Panc1 (cell line): Measurements from ENCODE around the gene ZNF512. TPM values are rescaled to one million over a fixed set of nuclear protein-coding genes. Genes with fewer than 3 reads are reported as not detected.

Experiments
- ATAC-seq: fragments of 200-7000 bp; cut with Tn5 transposase; 2 replicates; pipeline ENCODE4 v1.9.1; 2020; ENCODE audit warnings: mild to moderate bottlenecking, moderate library complexity
- BruUV-seq: library from RNA; stranded (reverse); fragments of 400-500 nt; replicated peaks from 2 replicates; lab custom pipeline; 2021; lab: Mats Ljungman, UMichigan
- CTCF ChIA-PET: fragments of 300-600 bp; sonication (Branson Sonifier 250); formaldehyde crosslinking; loops from one replicate; lab custom pipeline; 2022; ENCODE audit warnings: antibody characterized with exemption; lab: Charles Lee
- POLR2A ChIA-PET: fragments of 300-600 bp; sonication (Branson Sonifier 250); formaldehyde crosslinking; loops from one replicate; lab custom pipeline; 2022; ENCODE audit warnings: antibody characterized with exemption; lab: Charles Lee
- DNase-seq: peaks from one replicate; pipeline ENCODE4 v3.0.0-alpha.2; 2010; ENCODE audit warnings: low read depth, low spot score
- H3K27ac ChIP-seq: 2 replicates; pipeline ENCODE4 v1.5.1; 2011; ENCODE audit warnings: mild to moderate bottlenecking, low read length, inconsistent platforms
- H3K27me3 ChIP-seq: fragments of 200-500 bp; sonication (Bioruptor generic); 2 replicates; pipeline ENCODE4 v1.6.0; 2014; ENCODE audit warnings: low read length, inconsistent platforms; ENCODE audit not compliant: control insufficient read depth, insufficient read depth
- H3K36me3 ChIP-seq: fragments of 200-500 bp; sonication (Bioruptor generic); 2 replicates; pipeline ENCODE4 v1.5.1; 2014; ENCODE audit warnings: inconsistent platforms, mild to moderate bottlenecking, low read length, moderate library complexity; ENCODE audit not compliant: control insufficient read depth, insufficient read depth
- H3K4me1 ChIP-seq: 2 replicates; pipeline ENCODE4 v1.5.1; 2011; ENCODE audit warnings: inconsistent platforms, mild to moderate bottlenecking, low read length, moderate library complexity; ENCODE audit not compliant: control insufficient read depth, insufficient read depth
- H3K4me3 ChIP-seq, 2 experiments: 2 replicates each; pipeline ENCODE4 v1.5.1; 2011 to 2012; ENCODE audit warnings: low read depth in 2 of 2, low read length in 2 of 2, mild to moderate bottlenecking in 2 of 2, inconsistent platforms in 1 of 2, moderate library complexity in 1 of 2
- H3K9me3 ChIP-seq: fragments of 200-500 bp; sonication (Bioruptor generic); 2 replicates; pipeline ENCODE4 v1.5.1; 2014; ENCODE audit warnings: low read depth, mild to moderate bottlenecking, inconsistent platforms, low read length, moderate library complexity; ENCODE audit not compliant: control insufficient read depth, insufficient read depth
- POLR2AphosphoS5 ChIP-seq: IDR thresholded peaks from 2 replicates; pipeline ENCODE4 v1.6.1; 2012; ENCODE audit warnings: mild to moderate bottlenecking, low read depth, low read length, moderate library complexity
- SIN3A ChIP-seq: IDR thresholded peaks from 2 replicates; pipeline ENCODE4 v1.6.1; 2012; ENCODE audit warnings: low read depth, mild to moderate bottlenecking, low read length, moderate library complexity, borderline replicate concordance; ENCODE audit not compliant: insufficient read depth
- TCF7L2 ChIP-seq: IDR thresholded peaks from 2 replicates; pipeline ENCODE4 v1.6.1; 2011; ENCODE audit warnings: mild to moderate bottlenecking, low read depth, low read length, inconsistent platforms
- in situ Hi-C: cut with HindIII; loops from 2 replicates; pipeline ENCODE4 v1.10.0; 2016; ENCODE audit warnings: low sequenced_read_pairs, low pct_unique_long_range_greater_than_20kb
- intact Hi-C: fragments of 100-400 bp; cut with micrococcal nuclease; formaldehyde crosslinking; loops from one replicate; pipeline ENCODE4 v1.10.0; 2022; ENCODE audit not compliant: unreplicated experiment
- total RNA-seq: library from RNA; stranded (reverse); gene quantifications from one replicate; pipeline ENCODE4 v1.2.1, GENCODE V29; 2021; ENCODE audit not compliant: unreplicated experiment
- TF ChIP-seq, protein P1 (sequence below), 2 experiments: IDR thresholded peaks; 2 replicates each; pipeline ENCODE4 v1.6.1; 2011 to 2012; ENCODE audit warnings: low read depth in 2 of 2, control low read depth in 1 of 2, low read length in 1 of 2, mild to moderate bottlenecking in 1 of 2, moderate library complexity in 1 of 2; ENCODE audit not compliant: insufficient read depth in 1 of 2
- TF ChIP-seq, protein P2 (sequence below): fragments of 450-650 bp; IDR thresholded peaks from 2 replicates; pipeline ENCODE4 v1.5.1; 2017; ENCODE audit warnings: mild to moderate bottlenecking

Gene ZNF512
- total RNA-seq, 1 experiment from 2014 or later: 12.8 TPM

DNA sequence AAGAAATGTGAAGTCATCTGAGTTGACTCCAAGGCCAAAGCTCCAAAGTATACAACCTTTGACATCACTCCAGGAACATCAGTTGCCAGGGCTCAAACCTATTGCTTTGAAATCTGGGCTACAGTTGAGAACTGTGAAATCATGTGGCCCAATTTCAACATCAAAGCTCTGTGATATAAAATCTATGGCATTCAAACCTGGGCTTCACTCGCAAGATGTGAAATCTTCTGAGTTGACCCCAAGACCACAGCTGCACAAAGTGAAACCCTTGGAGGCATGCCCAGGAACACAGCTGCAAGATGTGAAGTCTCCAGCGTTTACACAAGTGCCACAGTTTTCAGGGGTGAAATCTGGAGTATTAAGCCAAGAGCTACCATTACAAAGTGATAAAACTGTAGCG, 9.4 kb upstream of the ZNF512 start:
- Histone ChIP-seq H3K4me1 (no peaks in the 10 kb centered on the region), H3K9me3 (peaks cover 28% of the 10 kb centered on the region; the same call in 1 of the 2 replicates), H3K4me3 (no peak overlapping the region), H3K36me3 (no peaks in the 10 kb centered on the region), H3K27me3 (no peaks in the 10 kb centered on the region; the same call in 1 of the 2 replicates), H3K27ac (no peak overlapping the region)
- in situ Hi-C loops: no loop called here
- ChIA-PET POLR2A (no interaction called here), CTCF (no interaction called here)
- no peak for TF ChIP-seq POLR2AphosphoS5
- no peak for TF ChIP-seq SIN3A
- no peak for TF ChIP-seq TCF7L2
- TF ChIP-seq, protein P1, sequence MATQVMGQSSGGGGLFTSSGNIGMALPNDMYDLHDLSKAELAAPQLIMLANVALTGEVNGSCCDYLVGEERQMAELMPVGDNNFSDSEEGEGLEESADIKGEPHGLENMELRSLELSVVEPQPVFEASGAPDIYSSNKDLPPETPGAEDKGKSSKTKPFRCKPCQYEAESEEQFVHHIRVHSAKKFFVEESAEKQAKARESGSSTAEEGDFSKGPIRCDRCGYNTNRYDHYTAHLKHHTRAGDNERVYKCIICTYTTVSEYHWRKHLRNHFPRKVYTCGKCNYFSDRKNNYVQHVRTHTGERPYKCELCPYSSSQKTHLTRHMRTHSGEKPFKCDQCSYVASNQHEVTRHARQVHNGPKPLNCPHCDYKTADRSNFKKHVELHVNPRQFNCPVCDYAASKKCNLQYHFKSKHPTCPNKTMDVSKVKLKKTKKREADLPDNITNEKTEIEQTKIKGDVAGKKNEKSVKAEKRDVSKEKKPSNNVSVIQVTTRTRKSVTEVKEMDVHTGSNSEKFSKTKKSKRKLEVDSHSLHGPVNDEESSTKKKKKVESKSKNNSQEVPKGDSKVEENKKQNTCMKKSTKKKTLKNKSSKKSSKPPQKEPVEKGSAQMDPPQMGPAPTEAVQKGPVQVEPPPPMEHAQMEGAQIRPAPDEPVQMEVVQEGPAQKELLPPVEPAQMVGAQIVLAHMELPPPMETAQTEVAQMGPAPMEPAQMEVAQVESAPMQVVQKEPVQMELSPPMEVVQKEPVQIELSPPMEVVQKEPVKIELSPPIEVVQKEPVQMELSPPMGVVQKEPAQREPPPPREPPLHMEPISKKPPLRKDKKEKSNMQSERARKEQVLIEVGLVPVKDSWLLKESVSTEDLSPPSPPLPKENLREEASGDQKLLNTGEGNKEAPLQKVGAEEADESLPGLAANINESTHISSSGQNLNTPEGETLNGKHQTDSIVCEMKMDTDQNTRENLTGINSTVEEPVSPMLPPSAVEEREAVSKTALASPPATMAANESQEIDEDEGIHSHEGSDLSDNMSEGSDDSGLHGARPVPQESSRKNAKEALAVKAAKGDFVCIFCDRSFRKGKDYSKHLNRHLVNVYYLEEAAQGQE (IDR thresholded peaks at IDR 0.05; ENCODE audit: insufficient read depth in 1 of 2, low read depth in 2 of 2, low read length in 1 of 2): no peak
- TF ChIP-seq, protein P2, sequence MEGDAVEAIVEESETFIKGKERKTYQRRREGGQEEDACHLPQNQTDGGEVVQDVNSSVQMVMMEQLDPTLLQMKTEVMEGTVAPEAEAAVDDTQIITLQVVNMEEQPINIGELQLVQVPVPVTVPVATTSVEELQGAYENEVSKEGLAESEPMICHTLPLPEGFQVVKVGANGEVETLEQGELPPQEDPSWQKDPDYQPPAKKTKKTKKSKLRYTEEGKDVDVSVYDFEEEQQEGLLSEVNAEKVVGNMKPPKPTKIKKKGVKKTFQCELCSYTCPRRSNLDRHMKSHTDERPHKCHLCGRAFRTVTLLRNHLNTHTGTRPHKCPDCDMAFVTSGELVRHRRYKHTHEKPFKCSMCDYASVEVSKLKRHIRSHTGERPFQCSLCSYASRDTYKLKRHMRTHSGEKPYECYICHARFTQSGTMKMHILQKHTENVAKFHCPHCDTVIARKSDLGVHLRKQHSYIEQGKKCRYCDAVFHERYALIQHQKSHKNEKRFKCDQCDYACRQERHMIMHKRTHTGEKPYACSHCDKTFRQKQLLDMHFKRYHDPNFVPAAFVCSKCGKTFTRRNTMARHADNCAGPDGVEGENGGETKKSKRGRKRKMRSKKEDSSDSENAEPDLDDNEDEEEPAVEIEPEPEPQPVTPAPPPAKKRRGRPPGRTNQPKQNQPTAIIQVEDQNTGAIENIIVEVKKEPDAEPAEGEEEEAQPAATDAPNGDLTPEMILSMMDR: no peak
- no peak for ATAC-seq
- intact Hi-C loops: no loop called here
- no peak for DNase-seq
- no TSS peak for BruUV-seq

DNA sequence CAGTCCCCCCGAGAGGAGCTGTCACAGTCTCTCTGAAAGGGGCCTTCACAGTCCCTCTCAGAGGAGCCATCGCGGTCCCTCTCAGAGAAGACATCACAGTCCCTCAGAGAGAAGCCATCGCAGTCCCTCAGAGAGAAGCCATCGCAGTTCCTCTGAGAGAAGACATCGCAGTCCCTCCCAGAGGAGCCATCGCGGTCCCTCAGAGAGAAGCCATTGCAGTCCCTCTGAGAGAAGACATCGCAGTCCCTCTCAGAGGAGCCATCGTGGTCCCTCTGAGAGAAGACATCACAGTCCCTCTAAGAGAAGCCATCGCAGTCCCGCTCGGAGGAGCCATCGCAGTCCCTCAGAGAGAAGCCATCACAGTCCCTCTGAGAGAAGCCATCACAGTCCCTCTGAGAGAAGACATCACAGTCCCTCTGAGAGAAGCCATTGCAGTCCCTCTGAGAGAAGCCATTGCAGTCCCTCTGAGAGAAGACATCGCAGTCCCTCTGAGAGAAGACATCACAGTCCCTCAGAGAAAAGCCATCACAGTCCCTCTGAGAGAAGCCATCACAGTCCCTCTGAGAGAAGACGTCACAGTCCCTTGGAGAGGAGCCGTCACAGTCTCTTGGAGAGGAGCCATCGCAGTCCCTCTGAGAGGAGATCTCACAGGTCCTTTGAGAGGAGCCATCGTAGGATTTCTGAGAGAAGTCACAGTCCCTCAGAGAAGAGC, 1.3 kb upstream of the ZNF512 start:
- DNase-seq: no peak
- in situ Hi-C loops: no loop called here
- CTCF ChIA-PET: no interaction called here
- Histone ChIP-seq H3K36me3 (peaks cover 7% of the 10 kb centered on the region; the same call in 1 of the 2 replicates), H3K27me3 (no peaks in the 10 kb centered on the region), H3K27ac (no peak overlapping the region), H3K4me1 (peaks cover 3% of the 10 kb centered on the region; the same call in 1 of the 2 replicates), H3K9me3 (peaks cover 29% of the 10 kb centered on the region; the same call in 1 of the 2 replicates), H3K4me3 (no peak overlapping the region)
- ATAC-seq: no peak
- POLR2A ChIA-PET: no interaction called here
- BruUV-seq: no TSS peak
- TF ChIP-seq TCF7L2: no peak
- TF ChIP-seq, protein P2: no peak
- no peak for TF ChIP-seq SIN3A
- TF ChIP-seq, protein P1 (IDR thresholded peaks at IDR 0.05; ENCODE audit: insufficient read depth in 1 of 2, low read depth in 2 of 2, low read length in 1 of 2): no peak
- no peak for TF ChIP-seq POLR2AphosphoS5
- intact Hi-C loops: no loop called here
